ENCODE measurements around the gene SOX1. TPM values are rescaled to one million over a fixed set of nuclear protein-coding genes. Genes with fewer than 3 reads are reported as not detected.
A peak's percentile ranks its signal among the peaks of the same experiment; 100 is the strongest.

Gene SOX1
- total and polyA plus RNA-seq, 4 donors = not detected

GRCh38 chr13:112119192-112120030 is 52.5 kb downstream of the SOX1 start:
- DNase-seq (ENCODE audit: low spot score) = peak; percentile 23
- peaks cover 0 to 4% (median 0%) of the 10 kb centered on the region in 4 donors for H3K27me3 ChIP-seq (ENCODE audit: control insufficient read depth in 4 of 4, insufficient read depth in 4 of 4, low read length in 3 of 4)
- no peak overlapping the region for H3K27ac ChIP-seq (ENCODE audit: low read depth in 1 of 2, low read length in 2 of 2)
- 87% methylated on average over 14 of the region's 14 CpGs for WGBS
- no peak overlapping the region for H3K9ac ChIP-seq (ENCODE audit: low read depth in 1 of 2, low read length in 2 of 2)
- no peak overlapping the region for H3K4me3 ChIP-seq (ENCODE audit: low read depth in 1 of 3, low read length in 3 of 3)
- no peaks in the 10 kb centered on the region for H3K36me3 ChIP-seq (ENCODE audit: control insufficient read depth in 4 of 4, insufficient read depth in 3 of 4, low read depth in 1 of 4, low read length in 3 of 4)
- no peak for TF ChIP-seq SP1 (IDR thresholded peaks at IDR 0.05)
- no peak for TF ChIP-seq FOXA1 (IDR thresholded peaks at IDR 0.05)
- TF ChIP-seq, protein P1, sequence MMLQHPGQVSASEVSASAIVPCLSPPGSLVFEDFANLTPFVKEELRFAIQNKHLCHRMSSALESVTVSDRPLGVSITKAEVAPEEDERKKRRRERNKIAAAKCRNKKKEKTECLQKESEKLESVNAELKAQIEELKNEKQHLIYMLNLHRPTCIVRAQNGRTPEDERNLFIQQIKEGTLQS (IDR thresholded peaks at IDR 0.05) = no peak
- no peak for TF ChIP-seq RXRA (IDR thresholded peaks at IDR 0.05)
- TF ChIP-seq FOXA2 (IDR thresholded peaks at IDR 0.05) = no peak
- TF ChIP-seq EGR1 (IDR thresholded peaks at IDR 0.05; ENCODE audit: low read depth in 2 of 2) = no peak
- TF ChIP-seq HNF4G (IDR thresholded peaks at IDR 0.05) = no peak
- no peak for TF ChIP-seq ZBTB33 (IDR thresholded peaks at IDR 0.05)
- TF ChIP-seq RAD21 (IDR thresholded peaks at IDR 0.05) = no peak
- no peak for TF ChIP-seq YY1 (IDR thresholded peaks at IDR 0.05)
- TF ChIP-seq NR2F2 (IDR thresholded peaks at IDR 0.05) = no peak
- H3K4me1 ChIP-seq (ENCODE audit: control insufficient read depth in 4 of 4, insufficient read depth in 4 of 4, low read length in 3 of 4) = no peaks in the 10 kb centered on the region
- H3K9me3 ChIP-seq (ENCODE audit: control insufficient read depth in 4 of 4, low read length in 3 of 4) = no peaks in the 10 kb centered on the region

DNA sequence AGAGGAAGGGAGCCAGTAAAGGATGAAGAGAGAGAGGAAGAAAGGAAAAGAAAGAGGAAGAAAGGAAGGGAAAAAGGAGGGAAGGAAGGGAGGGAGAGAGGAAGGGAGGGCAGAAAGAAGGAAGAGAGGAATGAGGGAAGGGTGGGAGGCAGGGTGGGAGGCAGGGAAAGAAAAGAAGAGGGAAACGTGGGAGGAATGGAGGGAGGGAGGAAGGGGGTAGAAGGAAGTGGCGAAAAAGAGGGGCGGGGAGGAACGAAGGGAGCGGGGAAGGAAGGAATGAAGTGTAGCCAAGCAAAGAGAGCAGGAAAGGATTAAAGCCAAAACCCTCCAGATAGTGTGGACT is 53.1 kb downstream of the SOX1 start:
- no peaks in the 10 kb centered on the region for H3K4me1 ChIP-seq (ENCODE audit: control insufficient read depth in 4 of 4, insufficient read depth in 4 of 4, low read length in 3 of 4)
- no peak overlapping the region for H3K4me3 ChIP-seq (ENCODE audit: low read depth in 1 of 3, low read length in 3 of 3)
- peaks cover 0 to 5% (median 0%) of the 10 kb centered on the region in 4 donors for H3K27me3 ChIP-seq (ENCODE audit: control insufficient read depth in 4 of 4, insufficient read depth in 4 of 4, low read length in 3 of 4)
- TF ChIP-seq, protein P1 (IDR thresholded peaks at IDR 0.05) = no peak
- TF ChIP-seq RXRA (IDR thresholded peaks at IDR 0.05) (no peak), NR2F2 (IDR thresholded peaks at IDR 0.05) (no peak), REST (IDR thresholded peaks at IDR 0.05) (no peak), JUND (IDR thresholded peaks at IDR 0.05) (no peak), CTCF (IDR thresholded peaks at IDR 0.05; ENCODE audit: low read depth, low read length, missing input control) (no peak), HNF4A (conservative IDR thresholded peaks at IDR 0.05) (no peak), SP1 (IDR thresholded peaks at IDR 0.05) (no peak), ZBTB33 (IDR thresholded peaks at IDR 0.05) (no peak), MAX (IDR thresholded peaks at IDR 0.05) (no peak)
- H3K27ac ChIP-seq (ENCODE audit: low read depth in 1 of 2, low read length in 2 of 2) = no peak overlapping the region
- H3K9ac ChIP-seq (ENCODE audit: low read depth in 1 of 2, low read length in 2 of 2) = no peak overlapping the region
- H3K9me3 ChIP-seq (ENCODE audit: control insufficient read depth in 4 of 4, low read length in 3 of 4) = no peaks in the 10 kb centered on the region
- no peaks in the 10 kb centered on the region for H3K36me3 ChIP-seq (ENCODE audit: control insufficient read depth in 4 of 4, insufficient read depth in 3 of 4, low read depth in 1 of 4, low read length in 3 of 4)
- DNase-seq (ENCODE audit: low spot score) = no peak
- 52% methylated on average over 5 of the region's 5 CpGs for WGBS
